GM19035 (cell line): ENCODE measurements around the gene SLBP.
A peak's percentile ranks its signal among the peaks of the same experiment; 100 is the strongest.

Source experiments
- ATAC-seq: cut with Tn5 transposase; IDR thresholded peaks from one replicate; pipeline ENCODE4 v1.9.1; 2021; ENCODE audit not compliant: unreplicated experiment

The SLBP gene

DNA sequence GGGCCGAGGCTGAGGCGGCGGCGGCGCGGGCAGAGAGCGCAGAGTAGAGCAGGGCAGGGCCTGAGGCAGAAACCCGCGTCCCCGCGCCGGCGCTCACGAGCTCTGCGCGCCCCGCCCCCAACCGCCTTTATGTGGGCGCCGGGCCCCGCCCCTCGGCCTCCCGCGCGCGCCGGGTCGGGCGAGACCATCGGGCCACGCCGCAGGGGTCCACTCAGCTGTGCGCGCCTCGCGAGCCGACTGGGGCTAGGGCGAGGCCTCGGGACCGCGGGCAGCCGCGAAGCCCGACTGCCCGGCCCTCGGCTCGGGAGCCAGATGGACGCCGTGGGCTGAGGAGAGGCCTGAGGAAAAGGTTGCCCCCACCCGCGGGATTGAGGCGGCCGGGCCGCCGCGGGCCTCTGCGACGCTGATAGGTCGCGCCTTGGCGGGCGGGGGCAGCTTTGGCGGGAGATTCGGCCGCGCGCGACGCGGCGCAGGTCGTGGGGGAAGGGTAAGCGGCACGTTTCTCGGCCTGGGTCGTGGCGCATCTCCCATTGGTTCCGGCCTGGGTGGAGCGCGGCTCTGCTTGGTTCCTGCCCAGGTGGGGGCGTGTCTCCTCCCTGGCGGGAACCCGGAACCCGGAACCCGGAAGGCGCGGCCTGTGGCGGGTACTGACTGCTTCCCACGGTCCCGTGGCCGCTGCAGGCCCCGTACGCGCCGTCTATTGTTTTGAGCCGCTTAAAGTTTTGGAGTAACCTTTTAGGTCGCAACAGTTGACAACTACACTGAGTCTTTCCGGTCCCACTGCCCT is at the start of gene SLBP:
SLBP (minus strand) TSS at position 104 of the 787 bp plus-strand sequence. CDS start 131 bp downstream, outside the sequence.
- ATAC-seq = peak; percentile 73

DNA sequence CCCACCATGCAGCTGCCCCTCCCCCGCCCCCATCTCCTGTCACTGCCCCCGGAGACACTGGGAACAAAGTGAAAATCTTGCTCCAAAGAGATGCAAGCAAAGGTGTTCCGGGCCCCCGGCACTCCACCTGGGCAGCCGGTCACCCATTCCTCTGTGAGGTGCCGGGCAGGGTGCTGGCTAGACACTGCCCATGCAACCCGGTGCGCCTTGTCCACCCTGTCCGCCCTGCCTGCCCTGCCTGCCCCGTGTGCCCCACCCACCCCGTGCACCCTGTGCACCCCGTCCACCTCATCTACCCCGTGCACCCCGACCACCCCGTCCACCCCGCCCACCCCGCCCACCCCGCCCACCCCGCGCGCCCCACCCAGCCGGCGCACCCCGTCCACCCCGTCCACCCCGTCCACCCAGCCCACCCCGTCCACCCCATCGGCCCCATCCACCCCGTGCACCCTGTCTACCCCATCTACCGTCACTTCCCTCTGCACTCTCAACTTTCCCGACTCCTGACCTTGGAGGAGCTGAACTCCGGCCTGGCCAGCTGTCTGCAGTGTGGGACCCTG is 49.1 kb upstream of the SLBP start:
- no peak for ATAC-seq

- ATAC-seq = no peak
Measured at GRCh38 chr4:1760521-1761071, 48.5 kb upstream of the SLBP start.

GRCh38 chr4:1759818-1760223 is 47.7 kb upstream of the SLBP start:
- ATAC-seq = no peak

DNA sequence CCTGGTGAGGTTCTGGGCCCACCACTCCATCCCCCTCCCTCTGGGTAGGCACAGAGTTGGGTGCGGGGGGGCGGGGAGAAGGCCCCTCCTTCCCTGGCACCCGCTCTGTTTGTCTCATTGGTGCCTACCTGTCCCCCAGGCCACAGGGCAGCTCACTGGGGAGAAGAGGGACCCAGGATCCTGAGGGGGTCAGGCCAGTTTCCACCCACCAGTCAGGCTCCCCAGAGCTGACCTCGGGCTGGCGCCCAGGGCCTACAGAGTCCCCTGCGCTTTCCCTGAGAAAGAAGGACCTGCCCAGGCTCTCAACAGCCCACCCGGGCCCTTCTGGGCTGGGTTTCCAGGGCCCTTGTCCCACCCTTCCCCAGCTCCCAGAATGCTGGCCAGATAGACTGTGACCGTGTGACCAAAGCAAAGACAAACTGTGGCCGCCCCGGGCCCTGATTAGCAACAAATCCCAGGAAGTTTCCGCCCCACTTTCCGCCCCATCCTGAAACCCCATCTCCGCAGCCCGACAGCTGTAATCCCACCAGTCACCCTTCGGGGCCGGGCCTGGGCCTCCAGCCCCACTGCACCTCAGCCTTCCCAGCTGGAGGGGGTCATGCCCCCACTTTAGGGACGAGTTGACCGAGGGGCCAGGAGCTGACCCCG is 47.2 kb upstream of the SLBP start:
- no peak for ATAC-seq

GRCh38 chr4:1758306-1759121 is 46.4 kb upstream of the SLBP start:
- ATAC-seq = no peak

DNA sequence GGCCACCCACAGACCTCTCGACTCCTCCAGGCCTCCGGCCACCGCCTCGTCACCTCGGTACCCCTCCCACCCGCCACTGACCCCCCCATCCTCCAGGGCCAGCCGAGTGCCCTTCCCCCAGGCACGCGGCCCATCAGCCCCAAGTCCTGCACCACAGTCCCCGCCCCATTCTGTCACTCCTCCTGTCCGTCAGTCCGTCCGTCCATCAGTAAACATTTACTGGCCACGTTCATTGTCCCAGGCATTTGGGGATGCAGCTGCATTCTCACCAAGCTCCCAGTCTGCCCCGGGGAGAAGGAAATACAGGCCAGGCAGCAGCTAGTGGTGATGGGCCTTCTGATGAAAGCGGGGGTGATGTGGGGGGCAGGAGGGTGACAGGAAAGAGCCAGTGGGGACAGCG is 45.7 kb upstream of the SLBP start:
- no peak for ATAC-seq

GRCh38 chr4:1756893-1757779 is 45.0 kb upstream of the SLBP start:
- no peak for ATAC-seq

GRCh38 chr4:1756079-1756478 is 44.0 kb upstream of the SLBP start:
- no peak for ATAC-seq

GRCh38 chr4:1755297-1755696 is 43.2 kb upstream of the SLBP start:
- no peak for ATAC-seq

DNA sequence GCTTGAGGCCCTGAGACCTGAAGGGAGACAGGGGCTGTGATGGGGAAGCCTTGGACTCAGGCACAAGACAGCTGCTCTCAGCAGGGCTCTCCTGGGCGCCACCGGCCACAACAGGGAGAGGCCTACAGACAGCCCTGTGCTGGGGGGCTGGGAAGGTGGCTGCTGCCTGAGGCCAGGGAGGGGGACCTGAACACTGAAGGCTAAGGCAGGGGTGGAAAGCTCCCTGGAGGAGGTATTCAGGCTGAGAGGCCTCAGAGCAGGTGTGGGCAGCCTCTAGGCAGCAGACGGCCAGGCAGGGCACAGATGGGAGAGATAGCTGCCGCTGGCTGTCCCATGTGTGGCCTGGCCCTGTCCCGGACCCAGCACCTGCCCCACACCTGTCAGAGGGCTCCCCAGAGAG is 42.2 kb upstream of the SLBP start:
- no peak for ATAC-seq

- no peak for ATAC-seq
Measured at GRCh38 chr4:1753697-1754311, 41.7 kb upstream of the SLBP start.

DNA sequence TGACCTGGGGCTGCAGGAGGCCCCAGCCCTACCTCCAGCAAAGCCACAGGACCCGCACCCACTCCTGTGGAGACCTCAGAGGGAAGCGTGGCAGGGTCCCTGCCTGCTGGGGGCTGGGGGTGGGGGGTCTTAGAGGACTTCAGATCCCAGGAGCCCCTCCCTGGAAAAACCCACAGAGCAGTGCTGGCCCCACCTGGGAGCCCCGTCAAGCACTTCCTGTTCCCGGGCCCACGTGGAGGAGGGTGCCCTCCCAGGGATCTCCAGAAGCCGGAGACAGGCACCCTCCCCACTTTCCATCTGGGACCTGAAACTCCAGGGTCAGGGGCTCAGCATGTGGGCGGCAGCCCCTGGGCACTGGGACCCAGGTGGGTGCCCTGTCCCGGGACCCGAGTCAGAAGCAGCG is 41.2 kb upstream of the SLBP start:
- ATAC-seq = no peak

DNA sequence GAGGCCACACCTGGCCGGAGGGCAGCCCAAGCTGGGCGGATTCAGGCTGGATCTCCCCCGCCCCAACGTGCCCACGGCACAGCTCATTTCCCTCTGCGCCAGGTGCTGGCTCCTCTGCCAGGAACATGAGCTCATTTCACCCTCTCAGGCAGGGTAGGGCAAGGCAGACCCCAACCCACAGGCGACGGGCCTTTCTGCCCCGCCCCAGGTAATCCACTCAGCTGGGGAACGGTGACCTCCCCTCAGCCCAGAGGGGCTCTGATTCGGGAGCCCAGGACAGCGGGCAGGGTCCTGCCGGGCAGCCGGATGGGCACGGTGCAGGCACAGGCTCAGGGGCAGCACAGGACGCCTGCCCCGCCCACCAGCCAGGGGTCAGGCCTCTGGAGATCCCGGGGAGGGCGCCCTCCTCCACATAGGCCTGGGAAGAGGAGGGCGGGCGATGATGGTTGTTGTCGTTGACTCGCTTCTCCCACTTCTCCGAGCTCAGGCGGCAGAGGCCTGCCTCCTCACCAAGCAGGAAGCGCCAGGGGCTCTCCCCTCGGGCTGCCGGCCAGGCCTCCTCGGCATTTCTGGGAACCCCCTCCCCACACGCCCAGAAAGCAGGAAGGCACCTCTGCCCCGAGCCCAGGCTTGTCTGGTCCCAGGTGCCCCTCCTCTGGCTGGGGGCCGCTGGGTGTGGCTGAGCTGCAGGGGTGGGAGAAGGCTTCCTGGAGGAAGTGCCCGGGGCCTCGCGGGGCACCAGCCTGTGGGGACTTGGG is 40.3 kb upstream of the SLBP start:
- no peak for ATAC-seq

GRCh38 chr4:1751919-1752283 is 39.8 kb upstream of the SLBP start:
- ATAC-seq = no peak

- no peak for ATAC-seq
Measured at GRCh38 chr4:1751155-1751918, 39.2 kb upstream of the SLBP start.

GRCh38 chr4:1750381-1751154 is 38.4 kb upstream of the SLBP start:
- ATAC-seq = no peak

- no peak for ATAC-seq
Measured at GRCh38 chr4:1749826-1750225, 37.7 kb upstream of the SLBP start.
